SK-N-DZ (cell line): ENCODE results near the gene KRTAP3-2. TPM values are rescaled to one million over a fixed set of nuclear protein-coding genes. Genes with fewer than 3 reads are reported as not detected.
A peak's percentile ranks its signal among the peaks of the same experiment; 100 is the strongest.
"Not testable (repeated sequence)": the region's sequence is repeated elsewhere in the genome, so short reads cannot be mapped to it uniquely, and the experiment has no call there.

Source experiments
- DNase-seq: peaks from one replicate; pipeline ENCODE4 v3.0.0-alpha.2; 2015; ENCODE audit warnings: low spot score
- polyA plus RNA-seq, 2 experiments: library from polyadenylated mRNA; depleted of rRNA; stranded (reverse); fragments of >200 nt; gene quantifications; 2 replicates each; pipeline ENCODE4 v1.2.3, GENCODE V29; 2014

KRTAP3-2 gene
- not detected in 2 replicates for polyA plus RNA-seq (2014; cell fraction: cytosol; rRNA removed)
- not detected in 2 replicates for polyA plus RNA-seq (2014; cell fraction: nucleus; rRNA removed)

GRCh38 chr17:40999563-40999962 is at the start of gene KRTAP3-2:
Gene KRTAP3-2, minus strand, starts transcription at chr17:40999906. Its CDS starts 53 bp downstream, at chr17:40999853.
- not testable (repeated sequence) for DNase-seq

GRCh38 chr17:41049110-41049509 is 49.4 kb upstream of the KRTAP3-2 start:
- no peak for DNase-seq

GRCh38 chr17:41048441-41048840 is 48.7 kb upstream of the KRTAP3-2 start:
- no peak for DNase-seq

GRCh38 chr17:41046735-41047465 is 47.2 kb upstream of the KRTAP3-2 start, which contains the start of gene KRTAP2-1:
Gene KRTAP2-1, minus strand, starts transcription at chr17:41047316. Its CDS starts 49 bp downstream, at chr17:41047267.
- DNase-seq: not testable (repeated sequence)

- no peak for DNase-seq
Measured at GRCh38 chr17:41042953-41043352, 43.2 kb upstream of the KRTAP3-2 start.

- DNase-seq: not testable (repeated sequence)
Measured at GRCh38 chr17:41040783-41041571, 41.3 kb upstream of the KRTAP3-2 start, which contains the start of gene KRTAP1-1. Gene KRTAP1-1, minus strand, starts transcription at chr17:41041450. Its CDS starts 53 bp downstream, at chr17:41041397.

GRCh38 chr17:41037853-41038350 is 38.2 kb upstream of the KRTAP3-2 start:
- DNase-seq: no peak

GRCh38 chr17:41034346-41034935 is 34.7 kb upstream of the KRTAP3-2 start, which contains the start of gene KRTAP1-3:
Gene KRTAP1-3, minus strand, starts transcription at chr17:41034874. Its CDS starts 53 bp downstream, at chr17:41034821.
- not testable (repeated sequence) for DNase-seq

GRCh38 chr17:41029633-41030245 is 30.0 kb upstream of the KRTAP3-2 start, which contains the start of gene KRTAP1-4:
Gene KRTAP1-4, minus strand, starts transcription at chr17:41030195. Its CDS starts 117 bp downstream, at chr17:41030078.
- no peak for DNase-seq

GRCh38 chr17:41026715-41027471 is 27.2 kb upstream of the KRTAP3-2 start, which contains the start of gene KRTAP1-5:
Gene KRTAP1-5, minus strand, starts transcription at chr17:41027208. Its CDS starts 53 bp downstream, at chr17:41027155.
- DNase-seq: no peak

GRCh38 chr17:41024697-41025096 is 25.0 kb upstream of the KRTAP3-2 start:
- no peak for DNase-seq

- no peak for DNase-seq
Measured at GRCh38 chr17:41020336-41020735, 20.6 kb upstream of the KRTAP3-2 start.

- DNase-seq: no peak
Measured at GRCh38 chr17:41019415-41019814, 19.7 kb upstream of the KRTAP3-2 start.

- DNase-seq: no peak
Measured at GRCh38 chr17:41018541-41018940, 18.8 kb upstream of the KRTAP3-2 start.

- no peak for DNase-seq
Measured at GRCh38 chr17:41016578-41017215, 17.0 kb upstream of the KRTAP3-2 start.

- DNase-seq: no peak
Measured at GRCh38 chr17:41015454-41015853, 15.7 kb upstream of the KRTAP3-2 start.

GRCh38 chr17:41013606-41014005 is 13.9 kb upstream of the KRTAP3-2 start:
- peak; percentile 35 for DNase-seq

- DNase-seq: no peak
Measured at GRCh38 chr17:41013181-41013580, 13.5 kb upstream of the KRTAP3-2 start.

- DNase-seq: no peak
Measured at GRCh38 chr17:41012326-41013120, 12.8 kb upstream of the KRTAP3-2 start.
